Measurements from ENCODE around the gene ZBTB20. TPM values are rescaled to one million over a fixed set of nuclear protein-coding genes. Genes with fewer than 3 reads are reported as not detected.
A peak's percentile ranks its signal among the peaks of the same experiment; 100 is the strongest.

ZBTB20 gene
- total RNA-seq, 6 experiments from 2014 or later, result 36.7 to 59.4 (median 46.7) TPM

GRCh38 chr3:114417675-114418074 is 729.4 kb downstream of the ZBTB20 start:
- no peaks in the 10 kb centered on the region for H3K27me3 ChIP-seq
- intact Hi-C loops (cut with DNase I), result no loop called here
- DNase-seq (no peak), ATAC-seq (no peak)
- TF ChIP-seq CTCF (IDR thresholded peaks at IDR 0.05) (no peak), POLR2A (IDR thresholded peaks at IDR 0.05) (no peak)
- peaks cover 0 to 34% (median 0%) of the 10 kb centered on the region in 4 donors for H3K4me1 ChIP-seq
- WGBS (ENCODE audit: insufficient coverage, low coverage, low lambda C conversion rate, missing lambda C conversion rate), result 59% methylated on average over 3 of the region's 3 CpGs
- H3K36me3 ChIP-seq, result no peaks in the 10 kb centered on the region
- H3K9me3 ChIP-seq, result no peaks in the 10 kb centered on the region
- no peak overlapping the region for H3K4me3 ChIP-seq
- H3K27ac ChIP-seq, result no peak overlapping the region

GRCh38 chr3:114417265-114417664 is 729.8 kb downstream of the ZBTB20 start:
- H3K27ac ChIP-seq, result no peak overlapping the region
- TF ChIP-seq POLR2A (IDR thresholded peaks at IDR 0.05) (no peak), CTCF (IDR thresholded peaks at IDR 0.05) (no peak)
- no peak for ATAC-seq
- no peaks in the 10 kb centered on the region for H3K9me3 ChIP-seq
- H3K4me3 ChIP-seq, result no peak overlapping the region
- H3K4me1 ChIP-seq, result peaks cover 0 to 36% (median 0%) of the 10 kb centered on the region in 4 donors
- no peaks in the 10 kb centered on the region for H3K36me3 ChIP-seq
- no peaks in the 10 kb centered on the region for H3K27me3 ChIP-seq
- WGBS (ENCODE audit: insufficient coverage, low coverage, low lambda C conversion rate, missing lambda C conversion rate), result 74% methylated on average over 5 of the region's 5 CpGs
- no peak for DNase-seq
- intact Hi-C loops (cut with DNase I), result no loop called here

GRCh38 chr3:114411811-114412803 is 735.0 kb downstream of the ZBTB20 start:
- no peak overlapping the region for H3K4me3 ChIP-seq
- H3K9me3 ChIP-seq, result no peaks in the 10 kb centered on the region
- WGBS (ENCODE audit: insufficient coverage, low coverage, low lambda C conversion rate, missing lambda C conversion rate), result 52% methylated on average over 9 of the region's 9 CpGs
- no peaks in the 10 kb centered on the region for H3K27me3 ChIP-seq
- intact Hi-C loops (cut with DNase I), result no loop called here
- peak in 1 of 4 donors; percentile 6 for TF ChIP-seq CTCF (IDR thresholded peaks at IDR 0.05)
- no peak for TF ChIP-seq POLR2A (IDR thresholded peaks at IDR 0.05)
- DNase-seq (peak in 1 of 3 donors; percentile 17), ATAC-seq (peak; percentile 58 to 92 (median 62))
- H3K4me1 ChIP-seq, result peaks cover 0 to 31% (median 6%) of the 10 kb centered on the region in 4 donors
- H3K27ac ChIP-seq, result no peak overlapping the region
- H3K36me3 ChIP-seq, result no peaks in the 10 kb centered on the region

GRCh38 chr3:114411190-114411668 is 735.9 kb downstream of the ZBTB20 start:
- H3K4me1 ChIP-seq, result peaks cover 0 to 31% (median 6%) of the 10 kb centered on the region in 4 donors
- ATAC-seq, result no peak
- intact Hi-C loops (cut with DNase I), result no loop called here
- H3K27ac ChIP-seq, result peak overlapping the region in 1 of 3 donors; percentile 25
- TF ChIP-seq POLR2A (IDR thresholded peaks at IDR 0.05) (no peak), CTCF (IDR thresholded peaks at IDR 0.05) (no peak)
- no peak overlapping the region for H3K4me3 ChIP-seq
- 72% methylated on average over 3 of the region's 3 CpGs for WGBS (ENCODE audit: insufficient coverage, low coverage, low lambda C conversion rate, missing lambda C conversion rate)
- H3K36me3 ChIP-seq, result no peaks in the 10 kb centered on the region
- no peak for DNase-seq
- no peaks in the 10 kb centered on the region for H3K27me3 ChIP-seq
- no peaks in the 10 kb centered on the region for H3K9me3 ChIP-seq

Measured in right lobe of liver (tissue), 6 donors.